Hepatocyte (in vitro differentiated cells): ENCODE measurements around the gene ZSCAN12.

Source experiments
- CTCF ChIP-seq: fragments of 200-600 bp; sonication (generic); IDR thresholded peaks from 2 replicates; pipeline ENCODE4 v1.5.1; 2016; ENCODE audit warnings: antibody characterized with exemption, mild to moderate bottlenecking; ENCODE audit not compliant: poor library complexity
- EZH2 ChIP-seq: fragments of 200-600 bp; sonication (generic); IDR thresholded peaks from 2 replicates; pipeline ENCODE4 v1.6.1; 2016; ENCODE audit warnings: antibody characterized with exemption, mild to moderate bottlenecking, borderline replicate concordance

DNA sequence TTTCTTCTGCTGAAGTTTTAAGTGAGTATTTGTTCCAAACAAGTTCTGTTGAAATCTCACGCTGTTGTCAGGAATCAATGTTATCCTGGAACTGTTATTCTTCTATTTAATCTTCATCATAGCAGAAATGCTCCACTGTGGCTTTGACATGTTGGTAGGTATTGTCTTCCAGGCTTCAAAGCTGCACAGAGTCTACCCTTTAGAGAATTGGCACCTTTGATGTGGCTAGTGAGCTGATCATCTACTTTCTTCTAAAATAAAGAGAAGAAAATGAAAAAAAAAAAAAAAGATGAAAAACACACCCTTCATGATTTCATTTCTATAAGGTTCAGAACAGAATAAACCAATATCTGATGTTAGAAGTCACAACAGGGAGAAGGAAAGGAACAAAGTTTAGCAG lies 49.5 kb upstream of the ZSCAN12 start:
- TF ChIP-seq CTCF (no peak), EZH2 (no peak)
